ENCODE data around the gene SIRT3.

DNA sequence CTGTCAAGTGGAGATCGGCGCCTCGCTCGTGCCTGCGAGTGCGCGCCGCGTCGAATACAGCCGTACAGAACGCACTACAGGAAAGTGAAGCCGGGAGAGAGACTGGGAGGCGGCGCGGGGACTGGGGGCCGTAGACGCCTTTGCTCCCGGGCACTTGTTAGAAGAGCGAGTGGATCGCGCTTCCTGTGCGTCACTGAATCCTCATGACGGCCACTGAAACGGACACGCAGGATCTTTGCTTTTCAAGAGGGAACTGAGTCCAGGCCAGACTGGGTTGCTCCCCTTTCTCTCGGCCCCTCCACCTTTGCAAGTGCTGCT lies 28.3 kb downstream of the SIRT3 start:
- TF ChIP-seq, protein P1, sequence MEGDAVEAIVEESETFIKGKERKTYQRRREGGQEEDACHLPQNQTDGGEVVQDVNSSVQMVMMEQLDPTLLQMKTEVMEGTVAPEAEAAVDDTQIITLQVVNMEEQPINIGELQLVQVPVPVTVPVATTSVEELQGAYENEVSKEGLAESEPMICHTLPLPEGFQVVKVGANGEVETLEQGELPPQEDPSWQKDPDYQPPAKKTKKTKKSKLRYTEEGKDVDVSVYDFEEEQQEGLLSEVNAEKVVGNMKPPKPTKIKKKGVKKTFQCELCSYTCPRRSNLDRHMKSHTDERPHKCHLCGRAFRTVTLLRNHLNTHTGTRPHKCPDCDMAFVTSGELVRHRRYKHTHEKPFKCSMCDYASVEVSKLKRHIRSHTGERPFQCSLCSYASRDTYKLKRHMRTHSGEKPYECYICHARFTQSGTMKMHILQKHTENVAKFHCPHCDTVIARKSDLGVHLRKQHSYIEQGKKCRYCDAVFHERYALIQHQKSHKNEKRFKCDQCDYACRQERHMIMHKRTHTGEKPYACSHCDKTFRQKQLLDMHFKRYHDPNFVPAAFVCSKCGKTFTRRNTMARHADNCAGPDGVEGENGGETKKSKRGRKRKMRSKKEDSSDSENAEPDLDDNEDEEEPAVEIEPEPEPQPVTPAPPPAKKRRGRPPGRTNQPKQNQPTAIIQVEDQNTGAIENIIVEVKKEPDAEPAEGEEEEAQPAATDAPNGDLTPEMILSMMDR (IDR thresholded peaks at IDR 0.05): no peak
- no peak for TF ChIP-seq POLR2A (IDR thresholded peaks at IDR 0.05)
